Stimulated activated CD4-positive, alpha-beta T cell treated with anti-CD3 and anti-CD28 coated beads, Interleukin-1b, Interleukin-23, amount 100 ng/mL, for 1 hour (primary cell): ENCODE data around the gene SH3TC2.

Experiments used
- DNase-seq, 2 donors: peaks; one replicate each; pipeline ENCODE4 v3.0.0-alpha.2; 2020; ENCODE audit warnings: low read depth in 2 of 2

Gene SH3TC2

GRCh38 chr5:148999741-149000140 lies 63.1 kb downstream of the SH3TC2 start:
- no peak for DNase-seq

DNA sequence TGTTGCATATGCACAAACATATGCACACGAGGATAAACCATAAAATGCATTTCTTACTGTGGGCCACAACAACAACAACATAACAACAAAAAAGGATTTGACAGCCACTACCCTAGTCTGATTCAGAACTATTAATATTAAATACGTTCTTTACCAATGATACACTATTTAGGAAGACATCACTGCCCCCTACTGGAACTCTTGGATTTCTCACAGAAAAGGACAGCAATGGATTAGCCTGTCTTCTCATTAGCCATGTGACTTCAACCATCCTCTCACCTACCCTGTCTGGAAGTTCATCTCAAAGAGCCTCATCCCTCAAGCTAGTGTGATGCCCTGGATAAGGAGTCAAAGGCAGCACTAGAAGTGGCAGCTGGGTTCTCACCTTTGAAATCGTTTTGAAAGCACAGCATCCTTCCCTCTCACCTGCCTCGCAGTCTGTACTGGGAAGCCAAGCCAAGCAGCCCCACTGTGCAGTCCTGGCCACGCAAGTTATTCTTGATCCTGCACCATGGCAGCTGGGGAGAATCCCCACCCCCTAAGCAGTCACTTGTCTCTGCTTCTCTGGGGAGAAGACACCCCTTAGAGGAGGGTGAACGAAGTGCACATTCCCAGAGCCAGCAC lies 64.6 kb downstream of the SH3TC2 start:
- no peak for DNase-seq

DNA sequence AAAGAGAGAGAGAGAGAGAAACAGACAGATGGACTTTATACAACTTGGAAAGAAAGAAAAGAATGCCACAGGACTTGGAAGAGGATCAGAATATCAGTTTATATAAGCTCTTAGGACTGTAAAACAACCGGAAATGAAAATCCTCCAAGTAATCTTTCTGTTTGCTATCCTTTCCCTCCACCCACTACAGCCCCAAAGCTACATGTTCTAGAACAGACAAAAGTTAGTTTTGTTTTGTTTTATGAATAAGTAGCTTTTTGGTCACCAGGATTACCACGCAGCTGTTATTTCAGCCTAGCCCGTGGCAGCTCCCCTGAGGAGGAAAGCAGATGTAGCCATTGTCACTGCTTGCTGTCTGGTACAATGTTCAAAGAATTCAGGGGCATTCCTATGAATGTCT lies 66.6 kb downstream of the SH3TC2 start:
- DNase-seq: no peak

DNA sequence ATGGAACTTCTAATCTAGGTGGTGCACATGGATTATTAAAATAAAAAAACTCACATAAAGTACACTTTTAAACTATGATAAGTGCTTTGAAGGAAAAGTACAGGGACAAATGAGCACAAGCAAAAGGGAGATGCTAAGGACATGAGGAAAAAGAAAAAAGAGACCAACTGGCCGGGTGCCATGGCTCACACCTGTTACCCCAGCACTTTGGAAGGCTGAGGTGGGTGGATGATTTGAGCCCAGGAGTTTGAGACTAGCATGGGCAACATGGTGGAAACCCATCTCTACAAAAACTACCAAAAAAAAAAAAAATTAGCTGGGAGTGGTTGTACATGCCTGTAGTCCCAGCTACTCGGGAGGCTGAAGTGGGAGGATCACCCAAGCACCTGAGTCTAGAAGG lies 67.1 kb downstream of the SH3TC2 start:
- DNase-seq: no peak

- no peak for DNase-seq
Observed at GRCh38 chr5:148993283-148993936, 69.5 kb downstream of the SH3TC2 start.

DNA sequence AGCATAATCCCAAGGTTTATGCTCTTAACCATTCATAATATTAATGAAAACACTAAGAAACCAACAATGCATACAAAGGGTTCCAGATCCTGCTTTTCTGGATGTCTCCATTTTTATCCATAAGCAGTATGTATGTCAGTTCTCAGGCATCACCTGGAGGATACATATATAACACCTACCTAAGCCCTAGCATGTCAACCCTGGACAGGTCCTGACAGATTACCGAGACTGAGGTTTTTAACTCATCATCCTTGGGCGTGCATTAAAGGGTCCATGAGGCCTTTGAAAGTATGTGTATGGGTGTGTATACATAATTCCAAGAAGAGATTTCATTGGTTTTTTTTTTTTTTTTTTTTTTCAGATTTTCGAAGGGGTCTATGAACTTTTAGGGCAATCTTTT lies 70.6 kb downstream of the SH3TC2 start:
- DNase-seq: no peak

- DNase-seq: no peak
Observed at GRCh38 chr5:148991566-148991965, 71.3 kb downstream of the SH3TC2 start.

DNA sequence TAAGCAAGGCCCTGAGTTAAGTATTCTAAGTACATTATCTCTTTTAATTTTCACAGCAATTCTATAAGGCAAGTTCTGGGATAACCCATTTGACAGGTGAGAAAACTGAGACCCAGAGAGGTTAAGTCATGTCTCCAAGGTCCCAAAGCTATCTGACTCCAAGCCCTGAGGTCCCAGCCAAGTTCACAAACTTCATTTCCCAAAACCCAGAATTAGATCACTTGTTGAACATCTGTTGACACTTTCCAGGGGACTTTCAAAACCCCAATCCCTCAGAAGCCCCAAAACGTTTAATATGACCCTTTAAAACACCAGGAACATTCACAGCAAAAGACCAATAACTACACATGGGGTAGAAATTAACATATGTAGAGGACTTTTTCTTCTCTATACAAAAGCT lies 72.0 kb downstream of the SH3TC2 start:
- no peak for DNase-seq

- DNase-seq: no peak
Observed at GRCh38 chr5:148989567-148989966, 73.3 kb downstream of the SH3TC2 start.

DNA sequence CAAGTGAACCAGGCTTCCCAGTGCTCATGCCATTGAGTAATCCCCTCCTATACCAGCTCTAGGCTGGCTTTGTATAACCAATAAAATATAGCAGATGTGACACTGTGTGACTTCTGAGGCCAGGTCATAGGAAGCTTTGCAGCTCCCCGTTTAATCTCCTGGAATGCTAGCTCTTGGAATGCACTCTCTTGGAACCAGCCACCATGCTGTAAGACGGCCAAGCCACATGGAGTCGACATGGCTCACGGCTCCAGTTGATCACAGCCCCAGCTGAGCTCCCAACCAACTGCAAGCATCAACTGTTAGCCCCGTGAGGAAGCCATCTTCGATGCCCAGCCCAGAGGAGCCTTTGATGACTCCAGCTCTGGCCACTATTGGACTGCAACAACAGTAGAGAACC lies 74.5 kb downstream of the SH3TC2 start:
- DNase-seq: no peak

- no peak for DNase-seq
Observed at GRCh38 chr5:148986636-148987035, 76.2 kb downstream of the SH3TC2 start.

- no peak for DNase-seq
Observed at GRCh38 chr5:148984345-148984744, 78.5 kb downstream of the SH3TC2 start.

GRCh38 chr5:148981353-148981752 lies 81.5 kb downstream of the SH3TC2 start:
- DNase-seq: no peak

DNA sequence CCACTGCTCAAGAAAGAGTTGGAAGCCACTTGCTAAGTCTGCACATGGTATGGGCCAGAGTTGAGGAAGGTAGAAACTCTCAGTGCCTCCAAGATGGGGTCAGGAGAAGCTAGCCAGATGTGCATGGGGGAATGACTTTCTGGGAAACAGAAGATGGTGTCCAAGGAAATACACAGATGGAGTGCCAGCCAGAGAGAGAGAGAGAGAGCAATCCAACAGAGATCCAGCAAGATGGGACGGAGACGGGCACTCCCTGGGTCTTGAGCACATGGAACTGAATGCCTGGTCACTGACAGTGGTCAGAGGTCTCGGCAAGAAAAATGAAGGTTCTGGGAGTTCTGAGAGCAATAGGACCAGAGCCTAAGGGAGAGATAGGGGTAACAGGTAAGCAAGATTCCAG lies 82.1 kb downstream of the SH3TC2 start:
- no peak for DNase-seq

DNA sequence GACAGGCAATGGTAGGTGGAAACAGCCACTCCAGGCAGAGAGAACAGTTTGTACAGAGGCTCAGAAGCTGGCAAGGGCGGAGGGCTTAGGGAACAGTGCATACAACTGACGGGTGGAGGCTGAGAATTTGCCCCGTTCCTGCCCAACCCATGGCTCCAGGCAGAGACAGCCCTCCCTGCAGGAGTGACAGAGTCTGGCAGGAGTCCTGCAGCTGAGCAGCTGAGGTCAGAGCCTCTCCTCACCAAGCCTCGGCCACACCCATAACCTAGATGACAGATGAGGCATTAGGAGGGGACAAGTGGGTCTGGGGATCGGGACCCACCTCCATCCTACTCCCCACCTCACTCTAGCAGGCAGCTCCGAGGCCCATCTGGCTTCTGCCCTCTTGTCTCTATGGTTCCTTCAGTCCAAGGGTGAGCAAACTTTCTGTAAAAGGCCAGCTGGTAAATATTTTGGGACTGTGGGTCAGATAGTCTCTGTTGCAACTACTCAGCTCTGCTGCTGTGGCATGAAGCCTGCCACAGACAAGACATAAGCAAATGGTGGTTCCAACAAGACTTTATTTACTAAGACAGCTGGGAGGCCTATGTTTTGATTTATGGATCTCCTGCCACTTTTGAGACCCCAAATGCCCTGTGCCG lies 83.7 kb downstream of the SH3TC2 start:
- DNase-seq: no peak

DNA sequence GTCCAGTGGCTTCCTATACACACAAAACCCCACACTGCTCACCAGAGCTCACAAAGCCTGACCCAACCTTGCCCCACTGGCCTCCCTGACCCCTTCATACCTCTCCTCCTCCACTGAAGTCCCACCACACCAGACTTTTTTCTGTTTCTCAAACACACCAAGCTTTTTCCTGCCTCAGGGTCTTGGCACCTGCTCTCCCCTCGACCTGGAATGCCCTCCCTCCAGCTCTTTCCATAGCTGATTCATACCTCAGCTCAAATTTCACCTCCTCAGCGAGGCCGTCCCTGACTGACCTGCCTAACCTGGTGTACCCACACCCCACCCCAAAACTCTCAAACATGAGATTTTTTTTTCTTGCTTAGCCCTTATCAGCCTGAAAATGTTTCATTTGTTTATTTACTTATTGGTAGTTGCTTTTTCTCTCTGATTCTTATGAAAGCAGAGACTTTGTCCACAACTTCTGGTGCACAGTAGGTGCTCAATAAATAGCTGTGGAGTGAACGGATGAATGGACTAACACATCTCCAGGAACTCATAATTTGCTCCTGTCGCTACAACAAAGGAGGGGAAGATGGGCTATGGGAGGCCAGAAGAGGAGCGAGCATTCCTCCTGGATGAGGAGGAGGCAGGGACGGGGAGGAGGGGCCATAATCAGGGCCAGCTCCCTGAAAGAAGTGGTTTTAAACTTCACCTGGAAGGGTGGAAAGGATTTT lies 84.3 kb downstream of the SH3TC2 start:
- no peak for DNase-seq

- DNase-seq: no peak
Observed at GRCh38 chr5:148976569-148977381, 86.1 kb downstream of the SH3TC2 start.

DNA sequence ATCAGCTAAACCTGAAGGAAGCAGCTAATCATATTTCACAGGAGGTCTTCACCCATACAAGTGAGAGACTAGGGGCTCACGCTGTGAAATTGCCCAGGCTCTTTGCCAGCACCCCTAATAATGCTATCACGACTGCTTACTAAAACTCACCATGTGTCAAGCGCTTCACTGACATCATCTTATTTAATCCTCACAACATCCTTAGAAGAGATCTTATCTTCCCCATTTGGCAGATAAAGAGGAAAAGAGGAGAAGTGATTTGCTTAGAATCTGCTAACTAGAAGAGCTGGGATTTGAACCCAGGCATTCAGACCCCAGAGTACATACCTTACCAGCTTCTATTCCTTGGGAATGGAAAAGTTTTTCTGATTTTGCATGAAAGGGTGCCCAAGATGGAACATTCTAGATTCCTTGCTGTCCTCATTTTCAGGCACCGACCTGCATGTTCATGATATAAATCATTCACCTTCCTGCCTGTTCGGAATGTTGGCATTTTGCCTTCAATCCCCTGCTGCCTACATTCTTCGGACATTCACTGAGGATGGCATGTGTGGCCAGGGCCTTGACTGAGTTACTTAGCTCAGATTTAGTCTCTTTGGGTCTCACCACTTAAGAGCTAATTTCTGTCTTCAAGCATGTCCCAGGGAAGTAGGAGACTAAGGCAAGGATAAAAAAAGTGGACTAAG lies 88.1 kb downstream of the SH3TC2 start:
- no peak for DNase-seq

DNA sequence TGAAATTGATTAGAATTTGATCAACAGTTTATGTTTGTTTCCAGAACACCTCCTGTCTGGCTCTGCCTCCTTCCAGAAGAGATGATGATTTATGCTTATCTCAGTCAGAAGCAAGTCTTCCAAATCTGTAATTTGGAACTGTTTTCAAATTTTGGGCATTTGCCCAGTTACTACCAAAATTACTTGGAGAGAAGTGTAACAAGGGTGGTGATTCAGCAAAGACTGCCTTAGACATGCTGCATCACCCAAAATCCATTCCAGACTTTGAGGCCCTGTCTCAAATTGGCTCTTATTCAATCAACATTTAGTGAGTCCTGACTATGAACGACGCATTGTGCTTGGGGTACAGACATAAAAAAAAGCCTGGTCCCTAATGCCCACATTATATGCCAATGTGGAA lies 89.4 kb downstream of the SH3TC2 start:
- no peak for DNase-seq

DNA sequence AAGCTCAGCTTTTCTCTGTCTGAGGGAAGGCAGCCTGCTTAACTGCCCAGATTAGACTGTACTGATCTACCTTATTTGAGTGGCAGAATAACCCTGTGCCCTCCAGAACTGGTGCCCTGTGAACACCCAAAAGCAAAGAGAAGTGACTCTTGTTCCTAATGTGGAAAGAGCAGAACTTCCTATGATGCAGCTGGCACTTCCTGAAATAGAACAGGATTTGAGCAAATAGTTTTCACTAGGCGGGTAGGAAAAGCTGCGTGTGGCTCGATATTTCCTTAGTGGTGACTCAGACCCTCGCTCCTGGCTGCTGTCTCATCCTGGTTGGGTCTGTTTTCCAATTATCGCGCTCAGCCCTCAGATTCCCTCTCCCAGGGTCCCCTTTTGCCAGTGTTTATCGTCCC lies 89.9 kb downstream of the SH3TC2 start:
- no peak for DNase-seq

DNA sequence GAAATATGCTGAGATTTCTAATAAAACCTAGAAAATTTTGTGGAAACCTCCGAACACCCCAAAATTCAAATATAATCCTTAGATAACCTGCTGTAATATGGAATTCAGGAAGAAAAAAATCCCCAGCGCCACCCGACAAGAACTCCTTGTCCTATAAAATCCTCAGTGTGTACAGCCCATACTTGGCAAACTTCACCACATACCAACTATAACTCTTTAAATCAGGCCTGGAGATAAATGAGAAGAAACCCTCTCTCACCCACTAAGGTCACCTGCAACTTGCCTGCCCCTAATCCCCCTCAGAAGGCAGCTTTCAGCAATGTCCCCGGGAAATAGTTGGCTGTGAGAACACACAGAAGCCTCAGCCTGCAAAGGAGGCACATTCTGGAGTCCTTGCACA lies 90.5 kb downstream of the SH3TC2 start:
- no peak for DNase-seq
